HEK293 (cell line): ENCODE data around the gene HSPG2.

Experiments
- CTCF ChIA-PET: fragments of 350-600 bp; formaldehyde crosslinking; extraction: SDS; loops from one replicate; lab custom pipeline; 2021; ENCODE audit warnings: antibody characterized with exemption; lab: Yijun Ruan, JAX
- POLR2A ChIA-PET: fragments of 300-600 bp; formaldehyde crosslinking; extraction: SDS; loops from one replicate; lab custom pipeline; 2020; ENCODE audit warnings: antibody characterized with exemption, inconsistent platforms; lab: Yijun Ruan, JAX
- H3K27ac ChIP-seq: fragments of 200-500 bp; sonication (Bioruptor generic); 2 replicates; pipeline ENCODE4 v1.5.1; 2014; ENCODE audit warnings: low read depth, low read length, control low read depth, inconsistent platforms; ENCODE audit errors: extremely low read depth
- H3K36me3 ChIP-seq, 2 experiments: fragments of 200-500 bp in 1 of 2; sonication (Bioruptor generic) in 1 of 2; 1 replicate in 1 of 2; 2 replicates in 1 of 2; pipeline ENCODE4 v1.5.1; 2014 to 2017; ENCODE audit warnings: inconsistent platforms in 2 of 2, low read length in 2 of 2; ENCODE audit not compliant: control insufficient read depth in 2 of 2, insufficient read depth in 1 of 2
- H3K4me1 ChIP-seq: fragments of 200-500 bp; sonication (Bioruptor generic); 2 replicates; pipeline ENCODE4 v1.5.1; 2014; ENCODE audit warnings: mild to moderate bottlenecking, low read length, inconsistent platforms; ENCODE audit not compliant: control insufficient read depth, insufficient read depth
- H3K4me3 ChIP-seq: 2 replicates; pipeline ENCODE4 v1.5.1; 2011; ENCODE audit warnings: low read depth, mild to moderate bottlenecking, control low read depth, low read length, moderate library complexity
- H3K9me3 ChIP-seq: fragments of 200-500 bp; sonication (Bioruptor generic); 2 replicates; pipeline ENCODE4 v1.5.1; 2014; ENCODE audit warnings: low read depth, low read length, inconsistent platforms; ENCODE audit not compliant: control insufficient read depth, insufficient read depth
- EGR2 ChIP-seq: fragments of 450-650 bp; formaldehyde crosslinking; IDR thresholded peaks from 2 replicates; pipeline ENCODE4 v1.5.1; 2016; ENCODE audit warnings: low read depth, missing biosample characterization, missing genetic modification characterization
- KLF7 ChIP-seq: fragments of 450-650 bp; formaldehyde crosslinking; IDR thresholded peaks from 2 replicates; pipeline ENCODE4 v1.5.1; 2016; ENCODE audit warnings: missing biosample characterization, missing genetic modification characterization, borderline replicate concordance
- MYNN ChIP-seq: fragments of 450-650 bp; formaldehyde crosslinking; IDR thresholded peaks from 2 replicates; pipeline ENCODE4 v1.5.1; 2016; ENCODE audit warnings: missing biosample characterization, missing genetic modification characterization, borderline replicate concordance
- WT1 ChIP-seq: fragments of 450-650 bp; formaldehyde crosslinking; IDR thresholded peaks from 2 replicates; pipeline ENCODE4 v1.5.1; 2016; ENCODE audit warnings: missing biosample characterization, missing genetic modification characterization
- YY1 ChIP-seq: fragments of 450-650 bp; formaldehyde crosslinking; IDR thresholded peaks from 2 replicates; pipeline ENCODE4 v1.5.1; 2018; ENCODE audit warnings: missing biosample characterization, missing genetic modification characterization
- ZBTB1 ChIP-seq: fragments of 450-650 bp; formaldehyde crosslinking; IDR thresholded peaks from 2 replicates; pipeline ENCODE4 v1.5.1; 2016; ENCODE audit warnings: missing biosample characterization, missing genetic modification characterization
- ZFP3 ChIP-seq: fragments of 450-650 bp; formaldehyde crosslinking; IDR thresholded peaks from 2 replicates; pipeline ENCODE4 v1.5.1; 2016; ENCODE audit warnings: low read depth, missing biosample characterization, missing genetic modification characterization
- ZNF16 ChIP-seq: fragments of 450-650 bp; formaldehyde crosslinking; IDR thresholded peaks from 2 replicates; pipeline ENCODE4 v1.5.1; 2016; ENCODE audit warnings: low read depth, missing biosample characterization, missing genetic modification characterization
- ZNF23 ChIP-seq: fragments of 450-650 bp; formaldehyde crosslinking; IDR thresholded peaks from 2 replicates; pipeline ENCODE4 v1.5.1; 2016; ENCODE audit warnings: missing biosample characterization, missing genetic modification characterization, borderline replicate concordance
- ZNF302 ChIP-seq: fragments of 450-650 bp; formaldehyde crosslinking; IDR thresholded peaks from 2 replicates; pipeline ENCODE4 v1.5.1; 2016; ENCODE audit warnings: missing biosample characterization, missing genetic modification characterization, low read depth
- ZNF350 ChIP-seq: fragments of 450-650 bp; formaldehyde crosslinking; IDR thresholded peaks from 2 replicates; pipeline ENCODE4 v1.5.0; 2017; ENCODE audit warnings: missing biosample characterization, mild to moderate bottlenecking, missing genetic modification characterization
- ZNF530 ChIP-seq: fragments of 450-650 bp; formaldehyde crosslinking; IDR thresholded peaks from 2 replicates; pipeline ENCODE4 v1.5.1; 2016; ENCODE audit warnings: low read depth, missing biosample characterization, missing genetic modification characterization
- ZNF610 ChIP-seq: fragments of 450-650 bp; formaldehyde crosslinking; IDR thresholded peaks from 2 replicates; pipeline ENCODE4 v1.5.1; 2016; ENCODE audit warnings: missing biosample characterization, missing genetic modification characterization, borderline replicate concordance
- ZNF626 ChIP-seq: fragments of 450-650 bp; sonication (Bioruptor Pico); formaldehyde crosslinking; IDR thresholded peaks from 2 replicates; pipeline ENCODE4 v1.5.1; 2018; ENCODE audit warnings: missing biosample characterization, missing genetic modification characterization, inconsistent platforms
- TF ChIP-seq, protein P1 (sequence below): fragments of 450-650 bp; formaldehyde crosslinking; IDR thresholded peaks from 2 replicates; pipeline ENCODE4 v1.5.1; 2016; ENCODE audit warnings: missing biosample characterization, missing genetic modification characterization
- TF ChIP-seq, protein P2 (sequence below): fragments of 450-650 bp; formaldehyde crosslinking; optimal IDR thresholded peaks from 2 replicates; pipeline ENCODE3; 2016; ENCODE audit warnings: missing biosample characterization, mild to moderate bottlenecking, missing genetic modification characterization
- TF ChIP-seq, protein P3 (sequence below): fragments of 450-650 bp; formaldehyde crosslinking; IDR thresholded peaks from 2 replicates; pipeline ENCODE4 v1.5.1; 2016; ENCODE audit warnings: missing biosample characterization, missing genetic modification characterization
- TF ChIP-seq, protein P4 (sequence below): fragments of 450-650 bp; formaldehyde crosslinking; IDR thresholded peaks from 2 replicates; pipeline ENCODE4 v1.5.1; 2017; ENCODE audit warnings: missing biosample characterization, missing genetic modification characterization
- TF ChIP-seq, protein P5 (sequence below): fragments of 450-650 bp; formaldehyde crosslinking; IDR thresholded peaks from 2 replicates; pipeline ENCODE4 v1.5.1; 2016; ENCODE audit warnings: missing biosample characterization, missing genetic modification characterization
- TF ChIP-seq, protein P6 (sequence below): fragments of 450-650 bp; formaldehyde crosslinking; IDR thresholded peaks from 2 replicates; pipeline ENCODE4 v1.5.1; 2016; ENCODE audit warnings: missing biosample characterization, missing genetic modification characterization
- TF ChIP-seq, protein P7 (sequence below): fragments of 450-650 bp; formaldehyde crosslinking; IDR thresholded peaks from 2 replicates; pipeline ENCODE4 v1.5.1; 2016; ENCODE audit warnings: missing biosample characterization, missing genetic modification characterization

HSPG2 gene

DNA sequence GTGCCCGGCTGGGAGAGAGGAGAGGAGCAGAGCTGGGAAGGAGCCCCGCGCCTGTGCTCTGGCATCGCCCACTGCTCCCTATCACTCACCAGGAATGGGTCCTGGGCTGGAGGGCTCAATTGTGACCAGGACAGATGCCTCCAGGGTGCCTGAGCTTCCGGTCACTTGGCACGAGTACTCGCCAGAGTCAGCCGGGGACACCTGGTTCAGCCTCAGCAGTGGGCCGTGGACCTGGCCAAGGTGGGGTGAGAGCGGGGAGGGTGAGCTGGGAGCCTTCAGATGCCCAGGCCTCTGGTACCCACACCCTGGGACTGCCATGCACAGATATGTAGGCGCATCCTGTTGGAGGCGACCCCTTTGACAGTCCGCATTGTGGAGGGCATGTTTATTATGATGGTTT, 93.9 kb downstream of the HSPG2 start:
- Histone ChIP-seq H3K9me3 (no peaks in the 10 kb centered on the region), H3K36me3 (peaks cover 0 to 67% of the 10 kb centered on the region in 2 experiments; a peak in 1 of 3 replicates), H3K4me3 (no peak overlapping the region), H3K4me1 (no peaks in the 10 kb centered on the region), H3K27ac (no peak overlapping the region)
- CTCF ChIA-PET, result no interaction called here
- POLR2A ChIA-PET, result no interaction called here
- TF ChIP-seq KLF7 (tag by site-specific recombination), result no peak
- TF ChIP-seq ZNF350 (tag by site-specific recombination), result no peak
- TF ChIP-seq, protein P1, sequence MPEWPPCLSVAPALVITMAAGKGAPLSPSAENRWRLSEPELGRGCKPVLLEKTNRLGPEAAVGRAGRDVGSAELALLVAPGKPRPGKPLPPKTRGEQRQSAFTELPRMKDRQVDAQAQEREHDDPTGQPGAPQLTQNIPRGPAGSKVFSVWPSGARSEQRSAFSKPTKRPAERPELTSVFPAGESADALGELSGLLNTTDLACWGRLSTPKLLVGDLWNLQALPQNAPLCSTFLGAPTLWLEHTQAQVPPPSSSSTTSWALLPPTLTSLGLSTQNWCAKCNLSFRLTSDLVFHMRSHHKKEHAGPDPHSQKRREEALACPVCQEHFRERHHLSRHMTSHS (tag by site-specific recombination), result no peak
- TF ChIP-seq YY1 (tag by site-specific recombination), result no peak
- TF ChIP-seq, protein P2, sequence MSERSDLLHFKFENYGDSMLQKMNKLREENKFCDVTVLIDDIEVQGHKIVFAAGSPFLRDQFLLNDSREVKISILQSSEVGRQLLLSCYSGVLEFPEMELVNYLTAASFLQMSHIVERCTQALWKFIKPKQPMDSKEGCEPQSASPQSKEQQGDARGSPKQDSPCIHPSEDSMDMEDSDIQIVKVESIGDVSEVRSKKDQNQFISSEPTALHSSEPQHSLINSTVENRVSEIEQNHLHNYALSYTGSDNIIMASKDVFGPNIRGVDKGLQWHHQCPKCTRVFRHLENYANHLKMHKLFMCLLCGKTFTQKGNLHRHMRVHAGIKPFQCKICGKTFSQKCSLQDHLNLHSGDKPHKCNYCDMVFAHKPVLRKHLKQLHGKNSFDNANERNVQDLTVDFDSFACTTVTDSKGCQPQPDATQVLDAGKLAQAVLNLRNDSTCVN (tag by site-specific recombination), result no peak
- no peak for TF ChIP-seq ZNF16 (tag by site-specific recombination)
- TF ChIP-seq ZNF302 (tag by site-specific recombination), result no peak
- TF ChIP-seq, protein P3, sequence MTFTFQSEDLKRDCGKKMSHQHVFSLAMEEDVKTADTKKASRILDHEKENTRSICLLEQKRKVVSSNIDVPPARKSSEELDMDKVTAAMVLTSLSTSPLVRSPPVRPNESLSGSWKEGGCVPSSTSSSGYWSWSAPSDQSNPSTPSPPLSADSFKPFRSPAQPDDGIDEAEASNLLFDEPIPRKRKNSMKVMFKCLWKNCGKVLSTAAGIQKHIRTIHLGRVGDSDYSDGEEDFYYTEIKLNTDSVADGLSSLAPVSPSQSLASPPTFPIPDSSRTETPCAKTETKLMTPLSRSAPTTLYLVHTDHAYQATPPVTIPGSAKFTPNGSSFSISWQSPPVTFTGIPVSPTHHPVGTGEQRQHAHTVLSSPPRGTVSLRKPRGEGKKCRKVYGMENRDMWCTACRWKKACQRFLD, result no peak
- no peak for TF ChIP-seq EGR2
- no peak for TF ChIP-seq MYNN (tag by site-specific recombination)
- TF ChIP-seq, protein P4, sequence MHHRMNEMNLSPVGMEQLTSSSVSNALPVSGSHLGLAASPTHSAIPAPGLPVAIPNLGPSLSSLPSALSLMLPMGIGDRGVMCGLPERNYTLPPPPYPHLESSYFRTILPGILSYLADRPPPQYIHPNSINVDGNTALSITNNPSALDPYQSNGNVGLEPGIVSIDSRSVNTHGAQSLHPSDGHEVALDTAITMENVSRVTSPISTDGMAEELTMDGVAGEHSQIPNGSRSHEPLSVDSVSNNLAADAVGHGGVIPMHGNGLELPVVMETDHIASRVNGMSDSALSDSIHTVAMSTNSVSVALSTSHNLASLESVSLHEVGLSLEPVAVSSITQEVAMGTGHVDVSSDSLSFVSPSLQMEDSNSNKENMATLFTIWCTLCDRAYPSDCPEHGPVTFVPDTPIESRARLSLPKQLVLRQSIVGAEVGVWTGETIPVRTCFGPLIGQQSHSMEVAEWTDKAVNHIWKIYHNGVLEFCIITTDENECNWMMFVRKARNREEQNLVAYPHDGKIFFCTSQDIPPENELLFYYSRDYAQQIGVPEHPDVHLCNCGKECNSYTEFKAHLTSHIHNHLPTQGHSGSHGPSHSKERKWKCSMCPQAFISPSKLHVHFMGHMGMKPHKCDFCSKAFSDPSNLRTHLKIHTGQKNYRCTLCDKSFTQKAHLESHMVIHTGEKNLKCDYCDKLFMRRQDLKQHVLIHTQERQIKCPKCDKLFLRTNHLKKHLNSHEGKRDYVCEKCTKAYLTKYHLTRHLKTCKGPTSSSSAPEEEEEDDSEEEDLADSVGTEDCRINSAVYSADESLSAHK (tag by site-specific recombination), result no peak
- TF ChIP-seq, protein P5, sequence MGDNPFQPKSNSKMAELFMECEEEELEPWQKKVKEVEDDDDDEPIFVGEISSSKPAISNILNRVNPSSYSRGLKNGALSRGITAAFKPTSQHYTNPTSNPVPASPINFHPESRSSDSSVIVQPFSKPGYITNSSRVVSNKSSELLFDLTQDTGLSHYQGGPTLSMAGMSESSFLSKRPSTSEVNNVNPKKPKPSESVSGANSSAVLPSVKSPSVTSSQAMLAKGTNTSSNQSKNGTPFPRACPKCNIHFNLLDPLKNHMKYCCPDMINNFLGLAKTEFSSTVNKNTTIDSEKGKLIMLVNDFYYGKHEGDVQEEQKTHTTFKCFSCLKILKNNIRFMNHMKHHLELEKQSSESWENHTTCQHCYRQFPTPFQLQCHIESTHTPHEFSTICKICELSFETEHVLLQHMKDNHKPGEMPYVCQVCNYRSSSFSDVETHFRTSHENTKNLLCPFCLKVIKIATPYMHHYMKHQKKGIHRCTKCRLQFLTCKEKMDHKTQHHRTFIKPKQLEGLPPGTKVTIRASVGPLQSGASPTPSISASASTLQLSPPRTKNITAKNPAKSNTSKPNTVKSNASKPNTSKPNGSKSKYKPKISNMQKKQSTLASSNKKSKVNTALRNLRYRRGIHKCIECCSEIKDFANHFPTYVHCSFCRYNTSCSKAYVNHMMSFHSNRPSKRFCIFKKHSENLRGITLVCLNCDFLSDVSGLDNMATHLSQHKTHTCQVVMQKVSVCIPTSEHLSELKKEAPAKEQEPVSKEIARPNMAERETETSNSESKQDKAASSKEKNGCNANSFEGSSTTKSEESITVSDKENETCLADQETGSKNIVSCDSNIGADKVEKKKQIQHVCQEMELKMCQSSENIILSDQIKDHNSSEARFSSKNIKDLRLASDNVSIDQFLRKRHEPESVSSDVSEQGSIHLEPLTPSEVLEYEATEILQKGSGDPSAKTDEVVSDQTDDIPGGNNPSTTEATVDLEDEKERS, result no peak
- TF ChIP-seq ZBTB1, result no peak

DNA sequence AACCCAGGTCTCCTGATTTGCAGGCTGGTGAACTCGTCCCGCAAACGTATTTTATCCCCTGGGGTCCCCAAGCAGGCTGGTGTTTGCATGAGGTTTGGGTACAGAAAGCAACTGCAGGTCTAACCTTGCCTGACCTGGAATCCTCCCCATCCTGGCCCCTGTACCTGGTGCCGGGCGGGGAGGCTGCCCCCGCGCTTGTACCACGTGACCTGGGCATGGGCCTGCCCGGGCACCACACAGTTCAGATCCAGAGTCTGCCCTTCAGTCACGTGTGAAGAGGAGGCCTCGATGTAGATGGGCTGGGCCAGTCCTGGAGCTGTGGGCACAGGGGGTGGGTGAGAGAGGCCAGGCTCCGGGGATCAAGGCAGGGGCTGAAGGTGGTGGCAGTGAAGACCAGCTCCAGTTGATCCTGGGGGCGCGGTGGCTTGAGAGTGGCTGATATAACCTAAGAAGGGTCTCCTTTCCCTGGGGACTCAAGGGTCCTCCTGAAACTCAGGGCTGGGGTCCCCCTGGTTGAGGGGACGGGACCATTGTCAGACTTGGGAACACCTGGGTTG, 94.4 kb downstream of the HSPG2 start:
- no peaks in the 10 kb centered on the region for H3K4me1 ChIP-seq
- H3K36me3 ChIP-seq, result peaks cover 0 to 63% of the 10 kb centered on the region in 2 experiments; a peak in 2 of 3 replicates
- H3K4me3 ChIP-seq, result no peak overlapping the region
- ChIA-PET CTCF (interaction anchor here (0.5 kb wide), 1 partner anchor 66 kb away, joined by 3 read pairs; no protein-coding TSS in a partner anchor), POLR2A (no interaction called here)
- TF ChIP-seq ZNF610 (tag by site-specific recombination) (no peak), WT1 (no peak), ZNF626 (tag by site-specific recombination) (no peak), ZNF23 (no peak), ZFP3 (tag by site-specific recombination) (no peak), ZNF530 (tag by site-specific recombination) (no peak)
- TF ChIP-seq, protein P6, sequence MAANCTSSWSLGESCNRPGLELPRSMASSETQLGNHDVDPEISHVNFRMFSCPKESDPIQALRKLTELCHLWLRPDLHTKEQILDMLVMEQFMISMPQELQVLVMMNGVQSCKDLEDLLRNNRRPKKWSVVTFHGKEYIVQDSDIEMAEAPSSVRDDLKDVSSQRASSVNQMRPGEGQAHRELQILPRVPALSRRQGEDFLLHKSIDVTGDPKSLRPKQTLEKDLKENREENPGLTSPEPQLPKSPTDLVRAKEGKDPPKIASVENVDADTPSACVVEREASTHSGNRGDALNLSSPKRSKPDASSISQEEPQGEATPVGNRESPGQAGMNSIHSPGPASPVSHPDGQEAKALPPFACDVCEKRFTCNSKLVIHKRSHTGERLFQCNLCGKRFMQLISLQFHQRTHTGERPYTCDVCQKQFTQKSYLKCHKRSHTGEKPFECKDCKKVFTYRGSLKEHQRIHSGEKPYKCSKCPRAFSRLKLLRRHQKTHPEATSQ, result no peak
- TF ChIP-seq, protein P7, sequence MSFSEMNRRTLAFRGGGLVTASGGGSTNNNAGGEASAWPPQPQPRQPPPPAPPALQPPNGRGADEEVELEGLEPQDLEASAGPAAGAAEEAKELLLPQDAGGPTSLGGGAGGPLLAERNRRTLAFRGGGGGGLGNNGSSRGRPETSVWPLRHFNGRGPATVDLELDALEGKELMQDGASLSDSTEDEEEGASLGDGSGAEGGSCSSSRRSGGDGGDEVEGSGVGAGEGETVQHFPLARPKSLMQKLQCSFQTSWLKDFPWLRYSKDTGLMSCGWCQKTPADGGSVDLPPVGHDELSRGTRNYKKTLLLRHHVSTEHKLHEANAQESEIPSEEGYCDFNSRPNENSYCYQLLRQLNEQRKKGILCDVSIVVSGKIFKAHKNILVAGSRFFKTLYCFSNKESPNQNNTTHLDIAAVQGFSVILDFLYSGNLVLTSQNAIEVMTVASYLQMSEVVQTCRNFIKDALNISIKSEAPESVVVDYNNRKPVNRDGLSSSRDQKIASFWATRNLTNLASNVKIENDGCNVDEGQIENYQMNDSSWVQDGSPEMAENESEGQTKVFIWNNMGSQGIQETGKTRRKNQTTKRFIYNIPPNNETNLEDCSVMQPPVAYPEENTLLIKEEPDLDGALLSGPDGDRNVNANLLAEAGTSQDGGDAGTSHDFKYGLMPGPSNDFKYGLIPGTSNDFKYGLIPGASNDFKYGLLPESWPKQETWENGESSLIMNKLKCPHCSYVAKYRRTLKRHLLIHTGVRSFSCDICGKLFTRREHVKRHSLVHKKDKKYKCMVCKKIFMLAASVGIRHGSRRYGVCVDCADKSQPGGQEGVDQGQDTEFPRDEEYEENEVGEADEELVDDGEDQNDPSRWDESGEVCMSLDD (tag by site-specific recombination), result no peak
- no peak overlapping the region for H3K27ac ChIP-seq
- no peaks in the 10 kb centered on the region for H3K9me3 ChIP-seq
